Dermis microvascular lymphatic vessel endothelial cell (primary cell): ENCODE data around the gene SLC44A4. TPM values are rescaled to one million over a fixed set of nuclear protein-coding genes. Genes with fewer than 3 reads are reported as not detected.

Experiments
- total RNA-seq: library from RNA; depleted of rRNA; stranded (reverse); fragments of >200 nt; gene quantifications from 2 replicates; pipeline ENCODE4 v1.2.1, GENCODE V29; 2014

Gene SLC44A4
- total RNA-seq, 1 donor from 2014 or later: under 0.01 TPM

Other genes with a start within 250 kb of the SLC44A4 start
- gene BAG6, start 226.3 kb downstream of the SLC44A4 start, total RNA-seq: 86.7 and 158 TPM in 2 replicates
- 0.39 and 0.51 TPM in 2 replicates for gene APOM, start 223.1 kb downstream of the SLC44A4 start, total RNA-seq
- 15.8 and 22.9 TPM in 2 replicates for gene C6orf47, start 218.2 kb downstream of the SLC44A4 start, total RNA-seq
- gene GPANK1, start 214.0 kb downstream of the SLC44A4 start, total RNA-seq: 9.0 and 11.5 TPM in 2 replicates
- 76.5 and 99.5 TPM in 2 replicates for gene CSNK2B, start 212.9 kb downstream of the SLC44A4 start, total RNA-seq
- gene LY6G5B, start 209.0 kb downstream of the SLC44A4 start, total RNA-seq: 0.64 and 2.0 TPM in 2 replicates
- 1.2 and 1.9 TPM in 2 replicates for gene LY6G5C, start 197.9 kb downstream of the SLC44A4 start, total RNA-seq
- 43.8 and 59.8 TPM in 2 replicates for gene ABHD16A, start 175.7 kb downstream of the SLC44A4 start, total RNA-seq
- gene LY6G6F, start 172.1 kb downstream of the SLC44A4 start, total RNA-seq: not detected in 2 replicates
- gene LY6G6D, start 163.6 kb downstream of the SLC44A4 start, total RNA-seq: not detected in 2 replicates
- not detected in 2 replicates for gene LY6G6C, start 157.3 kb downstream of the SLC44A4 start, total RNA-seq
- gene MPIG6B, start 155.6 kb downstream of the SLC44A4 start, total RNA-seq: not detected in 2 replicates
- 108 and 125 TPM in 2 replicates for gene DDAH2, start 149.7 kb downstream of the SLC44A4 start, total RNA-seq
- 464 and 694 TPM in 2 replicates for gene CLIC1, start 142.5 kb downstream of the SLC44A4 start, total RNA-seq
- gene MSH5, start 139.0 kb downstream of the SLC44A4 start, total RNA-seq: 2.8 and 4.5 TPM in 2 replicates
- gene SAPCD1, start 116.3 kb downstream of the SLC44A4 start, total RNA-seq: 2.0 and 3.3 TPM in 2 replicates
- gene VWA7, start 101.7 kb downstream of the SLC44A4 start, total RNA-seq: under 0.01 and 0.13 TPM in 2 replicates
- gene VARS1, start 83.2 kb downstream of the SLC44A4 start, total RNA-seq: 48.1 and 53.7 TPM in 2 replicates
- gene LSM2, start 72.0 kb downstream of the SLC44A4 start, total RNA-seq: 29.5 and 39.2 TPM in 2 replicates
- 1.2 and 1.4 TPM in 2 replicates for gene HSPA1L, start 63.7 kb downstream of the SLC44A4 start, total RNA-seq
- gene HSPA1A, start 63.5 kb downstream of the SLC44A4 start, total RNA-seq: 67.4 and 81.8 TPM in 2 replicates
- 27.6 and 37.1 TPM in 2 replicates for gene HSPA1B, start 51.3 kb downstream of the SLC44A4 start, total RNA-seq
- gene NEU1, start 16.2 kb downstream of the SLC44A4 start, total RNA-seq: 50.2 and 73.0 TPM in 2 replicates
- 25.9 and 37.4 TPM in 2 replicates for gene EHMT2, start 18.7 kb upstream of the SLC44A4 start, total RNA-seq
- 2.2 and 3.0 TPM in 2 replicates for gene ZBTB12, start 23.1 kb upstream of the SLC44A4 start, total RNA-seq
- 0.13 TPM in 1 of 2 replicates, not detected in the other for gene C2, start 48.7 kb upstream of the SLC44A4 start, total RNA-seq
- 0.13 and 0.51 TPM in 2 replicates for gene CFB, start 67.1 kb upstream of the SLC44A4 start, total RNA-seq
- 58.3 and 77.6 TPM in 2 replicates for gene NELFE, start 80.0 kb upstream of the SLC44A4 start, total RNA-seq
- 25.4 and 33.5 TPM in 2 replicates for gene SKIC2, start 80.2 kb upstream of the SLC44A4 start, total RNA-seq
- 6.4 and 8.0 TPM in 2 replicates for gene DXO, start 93.1 kb upstream of the SLC44A4 start, total RNA-seq
- 0.90 and 1.4 TPM in 2 replicates for gene C4A, start 103.1 kb upstream of the SLC44A4 start, total RNA-seq
- 0.38 and 0.77 TPM in 2 replicates for gene C4B, start 135.8 kb upstream of the SLC44A4 start, total RNA-seq
- not detected in 2 replicates for gene CYP21A2, start 159.4 kb upstream of the SLC44A4 start, total RNA-seq
- gene TNXB, start 230.3 kb upstream of the SLC44A4 start, total RNA-seq: 0.90 and 1.8 TPM in 2 replicates
- 9.5 and 17.7 TPM in 2 replicates for gene ATF6B, start 249.2 kb upstream of the SLC44A4 start, total RNA-seq